HG03575 (cell line): ENCODE data around the gene KRT222.

ENCODE experiments used
- ATAC-seq: cut with Tn5 transposase; IDR thresholded peaks from one replicate; pipeline ENCODE4 v1.9.1; 2021; ENCODE audit not compliant: unreplicated experiment, insufficient number of reproducible peaks, low FRiP score; ENCODE audit errors: extremely low read depth

Gene KRT222

GRCh38 chr17:40618754-40619625 is 46.0 kb downstream of the KRT222 start:
- ATAC-seq = no peak

DNA sequence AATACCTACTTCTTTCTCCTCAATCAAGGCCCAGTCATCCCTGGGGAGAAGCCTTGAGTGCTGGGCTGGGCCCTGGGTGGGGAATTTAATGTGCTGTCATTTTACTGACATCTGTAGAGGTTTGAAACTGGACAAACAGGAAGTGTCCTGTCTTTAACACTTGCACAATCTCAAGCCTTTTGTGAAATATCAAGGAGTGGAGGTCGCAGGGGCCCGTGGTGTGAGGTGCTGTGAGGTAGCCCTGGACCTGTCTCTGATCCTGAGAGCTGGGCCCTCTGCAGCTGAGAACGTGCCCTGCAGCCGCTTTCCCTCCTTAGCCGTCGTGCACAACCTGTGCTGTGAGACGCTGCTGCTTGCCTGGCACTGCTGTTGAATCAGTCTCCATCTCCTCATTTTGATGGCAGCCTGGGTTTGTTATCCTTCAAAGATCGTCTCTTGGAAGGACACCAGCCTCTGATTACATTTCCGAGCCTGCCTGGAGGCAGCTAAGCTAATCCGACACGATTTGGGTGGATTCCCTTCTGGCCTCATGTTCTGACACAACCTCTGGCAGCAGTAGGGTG is 47.2 kb downstream of the KRT222 start:
- no peak for ATAC-seq

GRCh38 chr17:40616592-40616991 is 48.4 kb downstream of the KRT222 start:
- no peak for ATAC-seq

DNA sequence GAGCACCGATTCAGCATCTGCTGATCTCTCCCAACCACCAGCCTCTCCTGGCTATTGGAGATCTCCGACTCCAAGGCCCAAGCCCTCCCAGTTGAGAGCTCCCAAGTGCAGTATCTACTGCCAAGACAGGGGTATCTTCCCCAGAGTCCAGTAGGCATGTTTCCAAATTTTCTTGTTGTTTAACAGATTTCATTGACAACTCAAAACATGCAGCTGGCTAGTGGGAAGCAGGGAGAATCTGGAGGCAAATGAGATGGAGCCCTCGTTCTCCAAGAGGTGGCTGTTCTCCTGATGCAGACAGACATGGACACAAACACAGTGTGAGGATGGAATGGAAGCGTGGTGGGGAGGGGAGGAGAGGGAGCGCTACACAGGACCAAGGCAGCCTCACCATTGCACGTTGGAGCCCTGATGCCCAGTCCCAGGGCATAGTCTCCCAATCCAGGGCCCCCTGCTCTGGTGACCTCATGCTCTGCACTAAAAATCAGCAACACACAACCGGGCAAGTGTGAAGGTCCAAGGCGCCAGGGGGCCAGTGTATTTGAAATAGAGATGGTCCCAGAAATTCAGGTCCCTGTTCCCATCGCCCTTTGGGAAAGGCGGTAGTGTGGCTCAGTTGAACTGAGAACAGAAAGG is 49.0 kb downstream of the KRT222 start:
- ATAC-seq = no peak

- peak; percentile 49 for ATAC-seq
These were observed 49.7 kb downstream of the KRT222 start for GRCh38 chr17:40615068-40615840.

GRCh38 chr17:40614431-40615067 is 50.4 kb downstream of the KRT222 start:
- no peak for ATAC-seq

- no peak for ATAC-seq
These were observed 51.4 kb downstream of the KRT222 start for GRCh38 chr17:40613467-40614154.

- ATAC-seq = no peak
These were observed 52.3 kb downstream of the KRT222 start for GRCh38 chr17:40612599-40613244.

DNA sequence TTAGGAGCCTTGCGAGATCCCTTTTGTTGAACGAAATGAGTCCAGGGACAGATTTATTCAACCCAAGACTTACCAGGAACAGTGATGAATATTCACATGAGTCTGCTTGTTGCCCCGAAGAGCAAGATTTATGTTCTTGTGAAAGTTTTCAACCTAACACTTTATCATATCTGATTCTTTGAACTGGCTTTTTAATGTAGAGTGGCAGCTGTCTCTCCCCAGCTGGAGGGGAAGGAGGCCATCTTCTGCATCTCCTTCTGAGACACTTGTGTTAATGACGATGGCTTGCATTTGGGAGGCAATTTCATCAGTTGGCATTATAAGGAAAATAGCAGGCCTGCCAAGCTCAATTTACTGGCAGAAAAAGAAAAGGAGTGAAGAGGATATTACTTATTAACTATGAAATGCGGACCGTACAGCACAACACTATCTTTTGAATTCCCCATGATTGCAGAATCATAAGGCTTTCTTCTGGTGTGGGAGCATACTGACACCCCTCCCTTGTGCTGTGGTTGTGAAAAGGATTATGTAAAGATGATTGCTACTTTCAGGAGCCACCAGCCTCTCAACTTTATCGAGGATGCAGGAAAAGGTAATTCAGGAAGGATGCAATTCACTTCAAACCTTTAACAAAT is 53.0 kb downstream of the KRT222 start:
- ATAC-seq = no peak

DNA sequence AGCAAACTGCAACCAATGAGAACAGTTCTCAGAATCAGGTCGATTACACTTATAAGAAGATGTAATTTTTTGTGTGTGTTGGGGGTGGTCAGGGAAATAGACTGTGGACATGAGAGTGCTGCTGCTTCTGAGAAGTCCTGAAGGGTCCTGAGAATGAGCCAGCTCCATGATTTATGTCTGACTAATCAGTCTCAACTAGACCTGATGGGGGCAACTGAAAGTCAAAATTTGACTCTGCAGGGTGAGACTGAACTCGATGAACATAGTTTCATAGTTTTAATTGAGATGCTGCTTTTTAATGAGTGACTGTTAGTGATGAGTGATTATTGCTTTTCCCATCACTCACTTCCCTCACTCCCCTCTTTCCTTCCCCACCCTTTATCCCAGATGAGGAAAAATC is 54.6 kb downstream of the KRT222 start:
- no peak for ATAC-seq

DNA sequence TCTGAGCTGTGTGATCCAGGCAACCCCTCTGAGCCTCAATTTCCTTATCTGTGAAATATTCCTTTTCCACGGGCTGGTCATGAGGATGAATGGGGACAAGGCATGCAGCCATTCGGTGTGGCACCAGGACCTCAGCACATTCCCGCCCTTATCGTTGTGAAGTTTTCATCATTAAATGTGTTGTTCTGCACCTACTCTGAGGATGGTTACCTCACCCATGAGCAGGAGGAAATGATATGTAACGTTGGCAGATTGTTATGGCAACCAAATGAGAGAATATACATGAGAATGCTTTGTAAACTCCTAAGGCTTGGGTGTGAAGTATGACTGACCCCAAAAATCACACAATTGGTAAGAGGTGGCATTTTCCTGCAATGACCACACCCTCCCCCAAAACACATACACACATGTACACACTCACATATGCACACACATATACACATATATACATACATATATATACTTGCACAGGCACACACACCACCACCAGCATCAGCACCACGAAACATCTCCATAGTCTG is 56.9 kb downstream of the KRT222 start:
- ATAC-seq = no peak

- no peak for ATAC-seq
These were observed 57.3 kb downstream of the KRT222 start for GRCh38 chr17:40607641-40608040.

DNA sequence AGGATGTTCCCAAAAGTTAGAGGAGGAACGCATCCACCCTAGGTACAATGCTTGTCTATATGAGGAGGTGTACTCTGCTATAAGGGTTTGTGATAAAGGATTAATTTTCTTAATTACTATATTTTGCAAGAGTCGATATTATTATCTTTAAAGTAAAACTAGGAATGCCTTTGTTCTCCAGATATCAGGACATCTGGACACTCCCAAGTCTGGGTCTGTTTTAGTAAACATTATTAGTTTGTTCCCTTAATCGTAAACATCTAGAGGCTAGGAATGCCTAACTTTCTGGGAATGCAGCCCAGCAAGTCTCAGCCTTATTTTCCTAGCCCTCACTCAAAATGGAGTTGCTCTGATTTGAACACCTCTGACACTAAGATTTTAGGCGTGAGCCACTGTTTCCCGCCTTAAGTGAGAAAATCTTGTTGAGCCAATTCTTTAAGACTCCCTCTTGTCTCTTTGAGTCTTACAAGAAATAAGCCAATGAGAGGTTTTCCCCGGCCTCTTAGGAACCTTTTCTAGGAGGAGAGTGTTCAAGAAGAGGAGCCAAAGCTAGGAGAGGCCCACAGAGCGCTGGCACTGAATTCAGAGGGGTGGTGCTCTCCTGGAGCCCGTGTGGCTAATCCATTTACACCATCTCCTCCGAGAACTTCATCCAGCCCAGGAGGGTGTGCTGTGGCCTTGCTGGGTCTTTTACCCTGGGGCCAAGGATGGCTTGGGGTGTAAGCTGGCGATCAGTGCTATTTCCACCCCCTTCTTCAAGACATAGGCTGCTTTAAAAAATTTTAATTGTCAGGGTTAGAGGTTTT is 58.2 kb downstream of the KRT222 start:
- no peak for ATAC-seq

GRCh38 chr17:40605306-40605705 is 59.7 kb downstream of the KRT222 start:
- ATAC-seq = no peak
